ENCODE measurements around the gene G2E3.

GRCh38 chr14:30525833-30526232 is 33.1 kb upstream of the G2E3 start:
- TF ChIP-seq NFRKB (IDR thresholded peaks at IDR 0.05) (no peak), ELF4 (IDR thresholded peaks at IDR 0.05) (no peak), BHLHE40 (IDR thresholded peaks at IDR 0.05; ENCODE audit: borderline replicate concordance) (no peak), FOXM1 (IDR thresholded peaks at IDR 0.05; ENCODE audit: borderline replicate concordance) (no peak)
